Measurements from ENCODE around the gene MOB3A.
A peak's percentile ranks its signal among the peaks of the same experiment; 100 is the strongest.
"Not testable (repeated sequence)": the region's sequence is repeated elsewhere in the genome, so short reads cannot be mapped to it uniquely, and the experiment has no call there.

The MOB3A gene

GRCh38 chr19:2039089-2039958 is 56.8 kb downstream of the MOB3A start:
- peak overlapping the region; percentile 74 for H3K27ac Mint-ChIP-seq

GRCh38 chr19:2038284-2039088 is 57.6 kb downstream of the MOB3A start:
- Mint-ChIP-seq H3K27me3 (ENCODE audit: low read depth) (no peaks in the 10 kb centered on the region), H3K4me3 (no peak overlapping the region), H3K4me1 (ENCODE audit: low read depth) (peaks cover 12% of the 10 kb centered on the region), H3K27ac (no peak overlapping the region), H3K9me3 (no peaks in the 10 kb centered on the region), H3K36me3 (ENCODE audit: low read depth) (peaks cover 15% of the 10 kb centered on the region)

More at GRCh38 chr19:2039089-2039958, 56.8 kb downstream of the MOB3A start:
- peaks cover 15% of the 10 kb centered on the region for H3K36me3 Mint-ChIP-seq (ENCODE audit: low read depth)
- no peak overlapping the region for H3K4me3 Mint-ChIP-seq
- no peaks in the 10 kb centered on the region for H3K27me3 Mint-ChIP-seq (ENCODE audit: low read depth)
- H3K4me1 Mint-ChIP-seq (ENCODE audit: low read depth), result peaks cover 15% of the 10 kb centered on the region
- no peaks in the 10 kb centered on the region for H3K9me3 Mint-ChIP-seq

GRCh38 chr19:2037651-2038255 is 58.4 kb downstream of the MOB3A start:
- Mint-ChIP-seq H3K36me3 (ENCODE audit: low read depth) (peaks cover 15% of the 10 kb centered on the region), H3K27ac (no peak overlapping the region), H3K4me1 (ENCODE audit: low read depth) (peaks cover 11% of the 10 kb centered on the region), H3K4me3 (no peak overlapping the region), H3K9me3 (no peaks in the 10 kb centered on the region), H3K27me3 (ENCODE audit: low read depth) (no peaks in the 10 kb centered on the region)

- Mint-ChIP-seq H3K27ac (no peak overlapping the region), H3K4me3 (no peak overlapping the region), H3K36me3 (ENCODE audit: low read depth) (peaks cover 14% of the 10 kb centered on the region)
Observed at GRCh38 chr19:2036424-2036823, 59.7 kb downstream of the MOB3A start.

GRCh38 chr19:2035590-2035991 is 60.5 kb downstream of the MOB3A start:
- Mint-ChIP-seq H3K27ac (peak overlapping the region; percentile 68), H3K4me1 (ENCODE audit: low read depth) (peaks cover 19% of the 10 kb centered on the region), H3K36me3 (ENCODE audit: low read depth) (peaks cover 9% of the 10 kb centered on the region), H3K27me3 (ENCODE audit: low read depth) (no peaks in the 10 kb centered on the region), H3K4me3 (no peak overlapping the region), H3K9me3 (no peaks in the 10 kb centered on the region)

More at GRCh38 chr19:2036424-2036823, 59.7 kb downstream of the MOB3A start:
- Mint-ChIP-seq H3K9me3 (no peaks in the 10 kb centered on the region), H3K27me3 (ENCODE audit: low read depth) (no peaks in the 10 kb centered on the region), H3K4me1 (ENCODE audit: low read depth) (peaks cover 20% of the 10 kb centered on the region)

GRCh38 chr19:2034729-2035589 is 61.2 kb downstream of the MOB3A start:
- peak overlapping the region; percentile 68 for H3K27ac Mint-ChIP-seq
- H3K4me3 Mint-ChIP-seq, result no peak overlapping the region
- no peaks in the 10 kb centered on the region for H3K9me3 Mint-ChIP-seq
- peaks cover 9% of the 10 kb centered on the region for H3K36me3 Mint-ChIP-seq (ENCODE audit: low read depth)
- peaks cover 19% of the 10 kb centered on the region for H3K4me1 Mint-ChIP-seq (ENCODE audit: low read depth)
- no peaks in the 10 kb centered on the region for H3K27me3 Mint-ChIP-seq (ENCODE audit: low read depth)

GRCh38 chr19:2034253-2034652 is 61.9 kb downstream of the MOB3A start:
- H3K27me3 Mint-ChIP-seq (ENCODE audit: low read depth); H3K36me3 Mint-ChIP-seq (ENCODE audit: low read depth); H3K9me3 Mint-ChIP-seq; H3K4me3 Mint-ChIP-seq; H3K27ac Mint-ChIP-seq: not testable (repeated sequence)
- peaks cover 18% of the 10 kb centered on the region for H3K4me1 Mint-ChIP-seq (ENCODE audit: low read depth)

GRCh38 chr19:2033825-2034159 is 62.3 kb downstream of the MOB3A start:
- H3K27me3 Mint-ChIP-seq (ENCODE audit: low read depth), result no peaks in the 10 kb centered on the region

GRCh38 chr19:2033115-2033824 is 62.9 kb downstream of the MOB3A start:
- peaks cover 6% of the 10 kb centered on the region for H3K36me3 Mint-ChIP-seq (ENCODE audit: low read depth)
- no peaks in the 10 kb centered on the region for H3K9me3 Mint-ChIP-seq
- H3K27ac Mint-ChIP-seq, result peak overlapping the region; percentile 57
- peaks cover 18% of the 10 kb centered on the region for H3K4me1 Mint-ChIP-seq (ENCODE audit: low read depth)
- no peak overlapping the region for H3K4me3 Mint-ChIP-seq
- H3K27me3 Mint-ChIP-seq (ENCODE audit: low read depth), result no peaks in the 10 kb centered on the region

More at GRCh38 chr19:2033825-2034159, 62.3 kb downstream of the MOB3A start:
- H3K27ac Mint-ChIP-seq, result no peak overlapping the region
- H3K4me1 Mint-ChIP-seq (ENCODE audit: low read depth), result peaks cover 18% of the 10 kb centered on the region
- H3K4me3 Mint-ChIP-seq, result no peak overlapping the region
- peaks cover 6% of the 10 kb centered on the region for H3K36me3 Mint-ChIP-seq (ENCODE audit: low read depth)
- no peaks in the 10 kb centered on the region for H3K9me3 Mint-ChIP-seq

GRCh38 chr19:2032296-2032941 is 63.7 kb downstream of the MOB3A start:
- Mint-ChIP-seq H3K4me3 (peak overlapping the region; percentile 41), H3K9me3 (no peaks in the 10 kb centered on the region), H3K27ac (peak overlapping the region; percentile 67), H3K4me1 (ENCODE audit: low read depth) (peaks cover 18% of the 10 kb centered on the region), H3K27me3 (ENCODE audit: low read depth) (no peaks in the 10 kb centered on the region), H3K36me3 (ENCODE audit: low read depth) (peaks cover under 1% of the 10 kb centered on the region)

- Mint-ChIP-seq H3K36me3 (ENCODE audit: low read depth) (no peaks in the 10 kb centered on the region), H3K4me1 (ENCODE audit: low read depth) (peaks cover 6% of the 10 kb centered on the region), H3K4me3 (no peak overlapping the region), H3K27ac (no peak overlapping the region), H3K27me3 (ENCODE audit: low read depth) (no peaks in the 10 kb centered on the region), H3K9me3 (peaks cover 5% of the 10 kb centered on the region)
Observed at GRCh38 chr19:2027361-2027760, 68.8 kb downstream of the MOB3A start.

- no peak overlapping the region for H3K4me3 Mint-ChIP-seq
- H3K36me3 Mint-ChIP-seq (ENCODE audit: low read depth), result no peaks in the 10 kb centered on the region
- peaks cover 1% of the 10 kb centered on the region for H3K4me1 Mint-ChIP-seq (ENCODE audit: low read depth)
- H3K27me3 Mint-ChIP-seq (ENCODE audit: low read depth), result no peaks in the 10 kb centered on the region
- H3K9me3 Mint-ChIP-seq, result peaks cover 5% of the 10 kb centered on the region
- H3K27ac Mint-ChIP-seq, result no peak overlapping the region
Observed at GRCh38 chr19:2026770-2027169, 69.4 kb downstream of the MOB3A start.

- no peaks in the 10 kb centered on the region for H3K27me3 Mint-ChIP-seq (ENCODE audit: low read depth)
- H3K36me3 Mint-ChIP-seq (ENCODE audit: low read depth), result no peaks in the 10 kb centered on the region
- peaks cover 4% of the 10 kb centered on the region for H3K4me1 Mint-ChIP-seq (ENCODE audit: low read depth)
- no peak overlapping the region for H3K4me3 Mint-ChIP-seq
- peak overlapping the region; percentile 23 for H3K27ac Mint-ChIP-seq
- H3K9me3 Mint-ChIP-seq, result peaks cover 5% of the 10 kb centered on the region
Observed at GRCh38 chr19:2022289-2022688, 73.8 kb downstream of the MOB3A start.

All from T-helper 1 cell treated with Interleukin-12 subunit alpha and Interleukin-12 subunit beta and Interleukin-4 antibody, amounts not matched to agents 30 μg/mL and 1 μg/mL, for 36 hours (primary cell).